AG09319 (cell line): ENCODE data around the gene HOXC4.

ENCODE experiments used
- DNase-seq: peaks from one replicate; pipeline ENCODE4 v3.0.0-alpha.2; 2010; ENCODE audit warnings: low read depth; ENCODE audit errors: extremely low read depth
- CTCF ChIP-seq: IDR thresholded peaks from 2 replicates; pipeline ENCODE4 v1.5.1; 2011; ENCODE audit warnings: low read depth, mild to moderate bottlenecking, inconsistent platforms, low read length, moderate library complexity

The HOXC4 gene

GRCh38 chr12:54007538-54008259, 45.9 kb upstream of the HOXC4 start:
- no peak for DNase-seq
- TF ChIP-seq CTCF, result no peak

- DNase-seq, result no peak
Observed at GRCh38 chr12:54008260-54008552, 45.4 kb upstream of the HOXC4 start.

GRCh38 chr12:54009171-54010052, 44.2 kb upstream of the HOXC4 start:
- no peak for DNase-seq
- TF ChIP-seq CTCF, result no peak

More at GRCh38 chr12:54008260-54008552, 45.4 kb upstream of the HOXC4 start:
- TF ChIP-seq CTCF, result no peak

GRCh38 chr12:54010053-54010971, 43.3 kb upstream of the HOXC4 start:
- no peak for DNase-seq
- no peak for TF ChIP-seq CTCF

GRCh38 chr12:54010972-54011664, 42.5 kb upstream of the HOXC4 start:
- no peak for DNase-seq

More at GRCh38 chr12:54010972-54011664, 42.5 kb upstream of the HOXC4 start:
- no peak for TF ChIP-seq CTCF
